Ramos (cell line): ENCODE data around the gene MS4A6A.
"Not testable (repeated sequence)": the region's sequence is repeated elsewhere in the genome, so short reads cannot be mapped to it uniquely, and the experiment has no call there.

Experiments used
- in situ Hi-C: fragments of 300-500 bp; cut with MboI; formaldehyde crosslinking; loops from one replicate; pipeline ENCODE4 v1.14.3; 2022; ENCODE audit warnings: low sequenced_read_pairs; ENCODE audit not compliant: unreplicated experiment

The MS4A6A gene

DNA sequence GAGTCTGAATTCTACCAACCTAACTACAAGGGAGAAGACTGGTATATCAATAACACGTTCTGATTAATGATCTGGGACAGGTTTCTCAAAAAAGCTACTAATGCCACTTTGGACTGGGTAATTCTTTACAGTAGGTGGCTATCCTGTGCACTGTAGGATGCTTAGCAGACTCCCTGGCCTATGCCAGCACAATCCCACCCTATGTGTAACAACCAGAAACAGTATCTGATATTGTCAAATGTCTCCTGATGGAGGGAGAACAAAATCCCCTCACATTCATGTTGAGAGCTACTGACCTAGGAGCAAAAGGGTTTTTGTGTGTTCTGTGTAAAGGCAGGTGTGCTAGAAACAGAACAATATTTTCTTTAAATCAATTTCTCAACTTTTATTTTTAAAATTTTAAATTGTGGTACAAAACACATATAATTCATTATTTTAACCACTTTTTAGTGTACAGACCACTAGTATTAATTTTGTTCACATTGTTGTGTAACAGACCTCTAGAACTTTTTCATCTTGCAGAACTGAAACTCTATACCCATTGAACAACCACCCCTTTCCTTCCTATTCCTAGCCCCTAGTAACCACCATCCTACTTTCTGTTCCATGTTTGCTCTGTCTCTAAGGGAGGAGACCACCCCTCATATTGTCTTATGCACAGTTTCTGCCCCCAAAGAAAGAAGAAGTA lies 2.1 kb upstream of the MS4A6A start:
- in situ Hi-C loops, result no loop called here

DNA sequence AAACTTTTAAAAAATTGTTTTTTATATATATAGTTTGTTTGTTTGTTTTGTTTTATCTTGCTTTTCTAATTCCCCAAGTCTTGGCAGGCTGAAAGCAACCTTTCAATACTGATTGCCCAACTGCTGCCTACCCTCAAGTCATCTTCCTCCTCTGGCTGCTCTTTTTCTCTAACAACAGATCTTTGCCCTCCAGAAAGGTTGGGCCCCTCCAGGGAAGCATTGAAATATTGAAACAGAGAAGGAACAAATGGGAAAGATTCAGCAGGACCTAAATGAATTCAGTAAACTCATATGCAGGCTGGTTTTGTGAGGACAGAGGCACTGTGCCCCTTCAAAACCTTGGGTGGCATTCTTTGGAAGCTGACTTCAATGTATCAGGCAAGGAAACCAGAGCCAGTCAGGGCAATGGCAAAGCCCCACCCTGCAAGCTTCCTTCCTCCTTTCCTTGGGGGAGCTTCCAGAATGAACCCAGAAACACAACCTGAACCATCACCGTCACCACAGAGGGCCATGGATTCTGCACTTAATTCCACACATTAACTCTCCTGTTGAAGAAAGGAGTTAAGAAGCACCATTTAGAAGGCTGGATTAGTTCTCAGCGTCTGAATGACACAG lies 815 bp upstream of the MS4A6A start:
- in situ Hi-C loops, result no loop called here

DNA sequence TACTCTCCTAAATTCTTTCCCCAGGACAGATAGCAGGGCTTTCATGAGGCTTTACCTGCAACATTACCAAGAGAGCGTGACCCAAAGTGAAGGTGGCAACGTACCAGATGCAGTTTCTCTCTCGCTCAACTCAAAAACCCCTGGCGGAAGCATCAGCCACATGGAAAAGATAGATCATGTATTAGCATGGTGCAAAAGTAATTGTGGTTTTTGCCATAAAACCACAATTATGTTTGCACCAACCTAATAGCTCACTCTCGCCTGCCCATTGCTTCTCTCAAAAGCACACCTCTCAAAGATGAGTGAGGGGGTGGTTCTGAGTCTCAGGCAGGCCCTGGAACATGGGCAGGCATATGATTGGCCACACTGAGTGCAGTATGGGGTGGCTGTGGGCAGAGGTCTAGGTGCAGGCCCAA lies 7.0 kb downstream of the MS4A6A start:
- in situ Hi-C loops, result no loop called here

DNA sequence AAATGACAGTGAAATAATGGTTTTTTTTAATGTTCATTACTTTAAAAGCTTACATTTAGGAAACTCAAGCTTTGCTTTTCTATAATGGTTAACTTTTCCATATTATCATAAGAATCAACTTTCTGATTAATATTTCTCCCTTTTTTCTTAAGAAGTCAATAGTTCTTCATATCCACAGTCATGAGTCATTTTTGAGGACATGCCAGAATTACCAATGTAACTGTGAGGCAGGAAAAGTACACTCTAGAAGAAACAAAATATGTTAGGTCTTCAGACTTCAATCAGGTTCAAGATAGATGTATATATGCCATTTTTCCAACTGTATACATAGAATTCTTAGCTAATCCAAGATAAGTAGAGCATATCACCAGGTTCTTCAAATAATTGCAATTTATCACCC lies 10.9 kb downstream of the MS4A6A start:
- in situ Hi-C loops, result no loop called here

DNA sequence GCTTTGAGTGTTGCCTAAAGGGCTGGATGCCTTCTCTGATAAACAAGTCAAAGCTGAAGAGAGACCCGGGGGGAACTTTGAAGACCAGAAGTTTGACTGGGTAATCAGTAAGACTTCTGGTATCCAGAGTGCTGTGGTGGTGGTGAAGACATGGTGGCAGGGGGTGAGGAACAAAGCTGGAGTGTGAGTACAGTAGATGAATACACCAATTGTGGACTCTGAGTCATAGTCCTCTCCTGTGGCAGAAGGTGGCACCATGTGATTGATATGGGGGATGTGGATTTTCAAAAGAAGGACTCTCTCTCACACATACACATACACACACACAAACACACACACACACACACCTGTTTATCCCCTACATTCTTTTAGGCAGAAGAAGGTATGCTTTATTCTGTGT lies 12.3 kb downstream of the MS4A6A start:
- in situ Hi-C loops, result no loop called here

DNA sequence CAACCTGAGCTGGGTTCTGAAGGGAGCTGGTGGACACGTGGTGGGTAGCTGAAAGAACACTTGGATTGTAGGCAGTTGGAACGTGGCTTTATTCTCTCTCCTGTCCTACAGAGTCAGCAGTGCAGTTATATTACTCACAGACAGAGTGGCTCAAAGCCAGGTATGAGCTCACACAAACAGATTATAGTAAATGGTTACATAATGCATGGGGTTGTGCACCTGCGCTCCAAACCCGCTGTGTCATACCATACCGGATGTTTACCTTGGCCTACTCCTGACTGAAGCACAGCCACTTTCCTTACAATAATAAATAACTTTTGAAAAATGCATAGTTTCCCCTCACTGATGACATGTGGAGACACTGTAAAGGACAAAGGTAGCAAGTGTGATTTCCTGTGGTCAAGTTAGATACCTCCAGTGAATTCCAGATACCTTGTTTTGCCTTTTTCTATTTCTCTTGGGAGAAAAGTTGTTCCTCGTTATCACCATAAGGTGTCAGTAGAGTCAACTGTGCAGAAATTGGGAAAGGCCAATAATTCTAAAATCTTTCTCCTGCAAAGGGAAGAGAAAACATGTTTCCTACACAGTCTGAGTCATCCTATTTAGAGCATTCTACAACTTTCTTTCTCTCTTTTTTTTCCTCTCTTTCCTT lies 13.5 kb downstream of the MS4A6A start:
- in situ Hi-C loops, result no loop called here

DNA sequence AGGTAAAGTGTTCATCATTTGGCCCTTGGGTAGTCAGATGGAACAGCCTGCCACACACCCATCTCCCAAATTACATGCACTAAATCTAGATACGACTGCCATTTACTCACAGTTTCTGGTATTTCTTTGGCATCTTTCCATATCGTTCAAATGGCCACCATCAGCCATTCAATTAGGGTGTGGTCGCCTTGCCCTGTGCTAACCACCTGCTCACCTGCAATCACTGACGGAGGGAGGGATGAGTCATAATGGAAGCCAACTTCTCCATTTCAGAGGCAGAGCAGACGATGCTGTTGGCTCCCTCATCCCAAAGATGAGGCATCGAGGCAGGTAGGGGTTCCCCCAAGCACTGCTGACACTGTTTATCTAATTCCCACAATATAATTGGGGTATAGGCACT lies 14.6 kb downstream of the MS4A6A start:
- in situ Hi-C loops, result no loop called here

DNA sequence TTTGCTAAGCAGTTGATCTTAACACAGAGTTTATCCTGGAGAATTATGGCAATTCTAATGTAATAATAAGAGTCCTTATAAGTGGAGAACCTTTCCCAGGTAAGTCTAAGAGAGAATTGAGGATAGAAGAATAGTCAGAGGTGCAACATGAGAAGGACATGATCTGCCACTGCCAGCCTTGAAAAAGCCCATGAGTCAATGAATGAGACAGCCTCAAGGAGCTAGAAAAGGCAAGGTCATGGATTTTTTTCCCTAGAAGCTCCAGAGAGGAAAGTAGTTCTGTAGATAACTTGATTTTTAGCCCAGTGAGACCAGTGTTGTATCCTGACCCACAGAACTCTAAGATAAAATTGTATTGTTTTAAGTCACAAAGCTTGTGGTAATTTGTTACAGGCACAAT lies 16.9 kb downstream of the MS4A6A start:
- in situ Hi-C loops, result no loop called here

DNA sequence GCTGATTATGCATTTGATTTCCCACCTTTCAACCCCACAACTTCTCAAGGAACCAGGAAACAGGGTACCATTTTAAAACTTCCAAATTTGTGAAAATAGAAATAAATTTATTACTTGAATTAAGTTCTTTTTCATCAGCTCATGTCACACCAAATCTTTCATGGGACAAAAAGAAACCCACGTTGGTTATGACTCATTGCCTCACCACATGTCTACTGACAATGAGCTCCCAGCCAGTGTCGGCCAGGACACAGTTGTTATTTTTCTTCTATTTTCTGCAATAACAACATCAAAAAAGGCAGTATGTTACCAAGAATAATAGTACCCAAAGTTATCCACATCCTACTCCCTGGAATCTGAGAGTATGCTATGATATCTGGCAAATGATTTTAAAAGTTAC lies 17.3 kb downstream of the MS4A6A start:
- in situ Hi-C loops, result no loop called here

DNA sequence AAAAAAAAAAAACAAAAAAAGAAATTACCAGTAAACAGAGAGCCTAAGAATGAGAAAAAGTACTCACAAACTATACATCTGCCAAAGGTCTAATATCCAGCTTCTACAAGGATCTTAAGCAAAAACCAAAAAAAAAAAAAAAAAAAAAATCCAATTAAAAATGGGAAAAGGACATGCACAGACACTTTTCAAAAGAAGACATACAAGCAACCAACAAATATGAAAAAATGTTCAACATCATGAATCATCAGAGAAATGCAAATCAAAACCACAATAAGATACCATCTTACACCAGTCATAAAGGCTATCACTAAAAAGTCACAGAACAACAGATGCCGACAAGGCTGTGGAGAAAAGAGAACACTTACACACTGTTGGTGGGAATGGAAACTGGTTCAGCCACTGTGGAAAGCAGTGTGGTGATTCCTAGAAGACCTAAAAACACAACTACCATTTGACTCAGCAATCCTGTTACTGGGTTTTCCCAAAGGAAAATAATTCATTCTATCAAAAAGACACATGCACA lies 18.3 kb downstream of the MS4A6A start:
- in situ Hi-C loops, result no loop called here

DNA sequence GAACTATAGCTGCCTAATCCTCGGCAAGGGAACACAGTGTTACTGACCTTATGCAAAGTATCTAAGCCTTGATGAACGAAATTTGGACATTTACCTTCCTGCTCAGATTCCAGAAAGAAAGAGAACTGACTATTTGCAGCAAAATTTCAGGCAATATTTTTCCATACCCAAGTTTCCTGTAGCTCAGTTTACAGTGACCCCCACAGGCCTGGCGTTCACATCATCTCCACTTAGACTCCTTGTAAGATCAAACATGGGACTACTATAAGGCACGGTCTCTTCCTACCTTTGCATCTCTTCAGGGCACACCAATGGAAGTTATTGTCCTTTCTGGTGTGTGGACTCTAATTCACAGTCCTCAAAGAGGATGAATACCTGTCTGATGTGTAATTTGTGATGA lies 21.1 kb downstream of the MS4A6A start:
- in situ Hi-C loops, result no loop called here

DNA sequence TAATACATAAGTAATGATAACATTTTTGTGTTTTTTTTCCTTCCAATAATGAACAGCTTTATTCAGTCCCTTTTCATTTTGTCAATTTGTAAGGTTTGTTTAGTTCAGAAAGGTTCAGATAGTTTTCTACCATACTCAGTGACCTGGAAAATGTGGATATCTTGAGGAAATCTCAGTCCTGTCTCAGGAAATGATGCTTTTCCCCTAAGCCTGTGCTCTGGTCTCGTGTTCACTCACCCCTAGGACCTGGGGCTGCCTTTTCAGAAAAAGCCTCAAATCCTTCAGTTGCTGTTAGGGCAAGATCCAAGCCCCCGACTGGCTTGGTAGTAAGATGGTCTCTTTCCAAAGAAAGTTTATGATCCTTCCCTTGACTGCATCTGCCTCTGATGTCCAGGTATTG lies 21.8 kb downstream of the MS4A6A start:
- in situ Hi-C loops, result no loop called here

DNA sequence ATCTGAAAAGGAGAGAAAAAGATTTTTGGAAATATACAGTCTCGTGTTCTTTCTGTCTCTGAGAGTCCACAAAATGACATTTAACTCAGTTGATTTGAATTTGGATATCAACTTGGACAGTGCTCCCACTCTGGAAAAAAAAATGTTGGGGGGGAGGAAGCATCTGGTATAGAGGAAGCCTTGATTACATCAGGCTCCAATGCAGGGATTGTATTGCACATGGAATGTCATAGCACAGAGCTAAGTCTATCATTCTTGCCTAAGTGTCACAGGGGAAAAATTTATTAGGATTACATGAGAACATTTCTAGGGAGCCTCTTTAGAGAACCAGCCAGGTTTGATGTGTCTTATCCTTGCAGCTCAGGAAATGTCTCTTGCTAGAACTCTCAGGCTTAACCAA lies 23.0 kb downstream of the MS4A6A start:
- in situ Hi-C loops, result no loop called here

DNA sequence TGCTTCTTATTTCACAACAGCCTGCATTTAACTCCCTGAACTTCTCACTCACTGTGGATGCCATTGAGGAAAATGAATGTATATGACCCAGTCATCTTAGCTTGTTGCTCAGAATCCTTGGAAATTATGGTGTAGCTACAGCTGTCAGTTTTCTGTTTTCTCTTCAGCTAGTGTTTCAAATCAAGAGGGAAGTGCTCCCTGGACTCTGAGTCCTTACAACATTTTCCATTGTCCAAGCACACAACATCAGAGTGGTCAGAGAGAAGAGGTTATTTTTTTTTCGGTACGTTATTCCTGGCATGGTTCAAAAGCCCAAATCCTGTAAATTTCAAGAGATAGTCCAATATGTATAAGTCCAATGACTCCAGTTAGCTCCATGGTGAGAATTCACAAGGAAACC lies 23.6 kb downstream of the MS4A6A start:
- in situ Hi-C loops, result no loop called here

DNA sequence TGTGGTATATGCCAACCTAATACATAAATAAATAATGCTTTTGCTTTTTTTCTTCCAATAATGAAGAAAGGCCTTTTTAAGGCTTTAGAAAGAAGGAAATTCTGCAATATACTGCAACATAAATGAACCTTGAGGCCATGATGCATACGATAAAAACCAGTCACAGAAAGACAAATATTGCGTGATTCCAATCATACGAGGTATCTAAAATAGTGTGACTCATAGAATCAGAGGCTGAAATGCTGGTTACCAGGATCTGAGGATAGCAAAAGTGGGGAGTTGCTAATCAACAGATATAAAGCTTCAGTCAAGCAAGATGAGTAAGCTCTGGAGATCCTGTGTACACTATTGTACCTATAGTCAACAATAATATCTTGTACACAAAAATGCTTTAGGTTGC lies 24.2 kb downstream of the MS4A6A start:
- in situ Hi-C loops, result no loop called here

DNA sequence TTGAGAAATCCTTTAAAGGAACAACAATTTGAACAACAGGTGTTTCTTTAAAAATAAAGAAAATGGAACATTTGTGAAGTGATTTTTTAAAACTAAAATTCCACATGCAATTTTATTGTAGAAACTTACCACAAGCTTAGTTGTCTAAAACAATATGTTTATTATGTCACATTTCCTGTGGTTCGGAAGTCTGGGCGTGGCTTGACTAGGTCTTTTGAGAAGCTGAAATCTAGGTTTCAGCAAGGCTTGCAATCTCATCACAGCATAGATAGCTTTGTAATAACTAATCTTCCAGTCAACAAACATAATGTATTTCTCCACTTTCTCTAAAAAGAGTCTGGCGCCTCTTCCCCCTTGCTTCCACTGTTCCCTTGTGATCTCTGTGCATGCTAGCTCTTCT lies 27.0 kb downstream of the MS4A6A start:
- in situ Hi-C loops, result no loop called here

DNA sequence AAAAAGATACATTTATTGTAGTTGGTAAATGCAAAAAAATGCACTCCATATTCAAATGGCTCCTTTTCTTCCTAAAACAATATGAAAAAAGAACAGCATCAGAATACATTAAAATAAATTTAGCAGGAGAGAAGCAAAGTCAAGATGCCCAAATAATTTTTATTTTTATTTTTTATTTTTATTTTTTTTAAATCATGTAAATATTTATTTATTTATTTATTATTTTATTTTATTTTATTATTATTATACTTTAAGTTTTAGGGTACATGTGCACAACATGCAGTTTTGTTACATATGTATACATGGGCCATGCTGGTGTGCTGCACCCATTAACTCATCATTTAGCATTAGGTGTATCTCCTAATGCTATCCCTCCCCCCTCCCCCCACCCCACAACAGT lies 30.2 kb downstream of the MS4A6A start:
- in situ Hi-C loops, result not testable (repeated sequence)

DNA sequence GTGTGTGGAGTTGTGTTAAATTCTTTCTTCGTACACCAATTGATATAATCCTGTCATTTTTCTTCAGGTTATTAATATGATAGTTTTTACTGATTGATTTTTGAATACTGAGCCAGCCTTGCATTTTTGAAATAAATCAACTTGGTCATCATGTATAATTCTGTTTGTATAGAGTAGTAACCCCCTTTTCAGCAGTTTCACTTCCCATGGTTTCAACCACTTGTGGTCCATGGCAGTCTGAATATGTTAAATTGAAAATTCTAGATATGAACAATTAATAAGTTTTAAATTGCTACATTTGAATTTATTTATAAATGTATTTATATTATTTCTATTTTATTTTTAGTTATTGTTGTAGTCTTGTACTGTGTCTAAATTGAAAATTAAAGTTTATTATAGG lies 32.6 kb downstream of the MS4A6A start:
- in situ Hi-C loops, result no loop called here

DNA sequence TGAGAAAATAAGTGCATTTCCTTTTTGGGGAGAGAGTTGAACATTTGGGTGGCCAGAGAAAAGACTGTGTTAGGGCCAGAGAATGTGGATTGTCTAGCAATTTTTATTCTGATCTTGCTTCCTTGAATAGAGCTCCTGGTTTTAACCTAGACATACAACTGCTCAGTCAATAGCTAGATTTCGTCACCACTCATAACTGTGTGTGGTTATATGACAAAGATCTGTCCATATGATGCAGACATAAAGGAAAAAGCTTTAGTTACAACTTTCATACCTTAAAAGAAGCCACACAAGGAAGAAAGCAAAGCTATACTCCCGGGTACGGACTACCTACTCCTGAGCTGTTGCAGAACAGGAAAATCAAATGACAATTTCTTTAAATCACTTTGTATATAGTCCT lies 37.2 kb downstream of the MS4A6A start:
- in situ Hi-C loops, result no loop called here

DNA sequence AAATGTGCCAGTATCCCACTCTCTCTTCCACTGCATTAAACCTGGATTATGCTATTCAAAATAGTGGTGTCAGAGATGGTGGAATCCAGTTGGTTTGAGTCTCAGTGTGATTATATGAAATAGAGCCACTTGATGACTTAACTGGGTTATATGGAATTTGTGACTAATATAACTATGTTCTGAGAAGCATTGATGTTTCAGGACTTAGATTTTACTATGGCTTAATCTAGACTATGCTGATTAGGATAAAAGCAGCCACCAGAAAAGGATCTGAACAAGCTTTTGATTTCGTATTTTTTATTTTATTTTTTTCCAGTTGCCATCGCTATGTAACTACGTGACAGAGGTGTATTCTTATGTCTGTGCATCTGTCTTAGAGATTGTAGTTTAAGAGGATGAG lies 39.1 kb downstream of the MS4A6A start:
- in situ Hi-C loops, result no loop called here

DNA sequence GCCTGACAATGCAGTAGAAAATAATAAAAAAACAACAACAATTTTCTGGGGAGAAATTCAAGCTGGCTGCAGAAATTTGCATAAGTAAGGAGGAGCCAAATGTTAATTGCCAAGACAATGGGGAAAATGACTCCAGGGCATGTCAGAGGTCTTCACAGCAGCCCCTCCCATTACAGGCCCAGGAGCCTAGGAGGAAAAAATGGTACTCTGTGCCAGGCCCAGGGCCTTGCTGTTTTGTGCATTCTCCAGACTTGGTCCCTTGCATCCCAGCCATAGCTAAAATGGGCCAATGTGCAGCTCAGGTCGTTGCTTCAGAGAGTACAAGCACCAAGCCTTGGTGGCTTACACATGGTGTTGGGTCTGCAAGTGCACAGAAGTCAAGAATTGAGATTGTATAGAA lies 49.0 kb downstream of the MS4A6A start:
- in situ Hi-C loops, result no loop called here

DNA sequence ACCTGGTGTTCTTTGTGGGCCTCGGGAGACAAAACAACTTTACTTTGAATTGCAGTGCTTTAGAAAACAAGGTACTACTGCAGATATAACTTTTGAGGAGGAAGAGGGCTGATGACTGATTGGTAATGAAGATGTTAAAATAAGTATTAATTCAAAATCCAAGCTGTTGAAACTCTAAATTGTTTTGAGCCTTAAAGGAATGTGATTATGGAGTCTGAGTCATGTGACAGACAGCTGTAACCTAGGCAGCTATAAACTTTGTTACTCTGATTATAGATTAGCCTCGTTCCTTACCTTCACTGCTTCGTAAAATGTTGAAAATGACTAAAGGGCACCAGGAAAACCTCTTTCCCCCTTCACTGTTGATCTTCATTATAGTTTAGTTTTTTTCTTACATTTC lies 51.0 kb downstream of the MS4A6A start:
- in situ Hi-C loops, result no loop called here
